B cell (primary cell): ENCODE results near the gene TENM4.

Source experiments
- CTCF ChIP-seq: fragments of 200-600 bp; IDR thresholded peaks from one replicate; pipeline ENCODE4 v1.8.0; 2022; ENCODE audit warnings: antibody characterized with exemption, mild to moderate bottlenecking
- EZH2 ChIP-seq: IDR thresholded peaks from 2 replicates; pipeline ENCODE4 v1.6.1; 2012; ENCODE audit warnings: borderline replicate concordance, low read depth, mild to moderate bottlenecking, moderate library complexity, low read length; ENCODE audit not compliant: insufficient read depth, poor library complexity, severe bottlenecking

GRCh38 chr11:79371152-79371551 is 69.7 kb downstream of the TENM4 start:
- TF ChIP-seq CTCF (no peak), EZH2 (no peak)
